HepG2 (cell line): ENCODE data around the gene ANKRD35. TPM values are rescaled to one million over a fixed set of nuclear protein-coding genes. Genes with fewer than 3 reads are reported as not detected.

ENCODE experiments used
- ATRX ChIP-seq: sonication (generic); formaldehyde crosslinking; IDR thresholded peaks from 2 replicates; pipeline ENCODE4 v1.4.0; 2020; ENCODE audit warnings: missing genetic modification reagents, borderline replicate concordance
- CEBPZ ChIP-seq: IDR thresholded peaks from 2 replicates; pipeline ENCODE4 v1.6.1; 2012; ENCODE audit warnings: low read length, improper control_type of control experiment
- DR1 ChIP-seq: sonication (generic); formaldehyde crosslinking; IDR thresholded peaks from 2 replicates; pipeline ENCODE4 v1.8.0; 2021; ENCODE audit warnings: mild to moderate bottlenecking, missing genetic modification reagents, inconsistent platforms
- EEA1 ChIP-seq: sonication (generic); formaldehyde crosslinking; IDR thresholded peaks from 2 replicates; pipeline ENCODE4 v1.5.1; 2020; ENCODE audit warnings: mild to moderate bottlenecking, missing genetic modification reagents, borderline replicate concordance
- FOSL2 ChIP-seq: sonication (generic); formaldehyde crosslinking; IDR thresholded peaks from 2 replicates; pipeline ENCODE4 v1.4.0; 2020; ENCODE audit warnings: missing genetic modification reagents
- GFI1 ChIP-seq: sonication (generic); formaldehyde crosslinking; IDR thresholded peaks from 2 replicates; pipeline ENCODE4 v1.5.0; 2020; ENCODE audit warnings: missing genetic modification reagents, mild to moderate bottlenecking, borderline replicate concordance
- HNF4A ChIP-seq: sonication (generic); formaldehyde crosslinking; IDR thresholded peaks from 2 replicates; pipeline ENCODE4 v1.4.0; 2020; ENCODE audit warnings: missing genetic modification reagents
- MLLT10 ChIP-seq: sonication (generic); formaldehyde crosslinking; IDR thresholded peaks from 2 replicates; pipeline ENCODE4 v1.4.0; 2020; ENCODE audit warnings: missing genetic modification reagents
- SNAPC2 ChIP-seq: sonication (generic); formaldehyde crosslinking; IDR thresholded peaks from 2 replicates; pipeline ENCODE4 v1.8.1; 2022; ENCODE audit warnings: mild to moderate bottlenecking, missing genetic modification reagents
- STAG1 ChIP-seq: sonication (generic); formaldehyde crosslinking; IDR thresholded peaks from 2 replicates; pipeline ENCODE4 v1.4.0; 2020; ENCODE audit warnings: missing genetic modification reagents
- SUZ12 ChIP-seq: fragments of 150-350 bp; IDR thresholded peaks from 2 replicates; pipeline ENCODE4 v1.6.1; 2014; ENCODE audit warnings: low read depth, low read length
- TBP ChIP-seq: sonication (generic); formaldehyde crosslinking; IDR thresholded peaks from 2 replicates; pipeline ENCODE4 v1.5.0; 2020; ENCODE audit warnings: missing genetic modification reagents
- TRIM24 ChIP-seq: sonication (generic); formaldehyde crosslinking; IDR thresholded peaks from 2 replicates; pipeline ENCODE4 v1.8.0; 2022; ENCODE audit warnings: mild to moderate bottlenecking, missing genetic modification reagents
- ZFP82 ChIP-seq: sonication (generic); formaldehyde crosslinking; IDR thresholded peaks from 2 replicates; pipeline ENCODE4 v1.5.1; 2020; ENCODE audit warnings: mild to moderate bottlenecking, missing genetic modification reagents, borderline replicate concordance
- ZNF460 ChIP-seq: sonication (generic); formaldehyde crosslinking; IDR thresholded peaks from 2 replicates; pipeline ENCODE4 v1.5.1; 2020; ENCODE audit warnings: missing genetic modification reagents, mild to moderate bottlenecking, borderline replicate concordance
- ZNF605 ChIP-seq: sonication (generic); formaldehyde crosslinking; IDR thresholded peaks from 2 replicates; pipeline ENCODE4 v1.8.0; 2022; ENCODE audit warnings: mild to moderate bottlenecking, missing genetic modification reagents
- ZNF660 ChIP-seq: sonication (generic); formaldehyde crosslinking; IDR thresholded peaks from 2 replicates; pipeline ENCODE4 v1.5.1; 2020; ENCODE audit warnings: mild to moderate bottlenecking, low read depth, missing genetic modification reagents, borderline replicate concordance
- ZNF691 ChIP-seq: sonication (generic); formaldehyde crosslinking; IDR thresholded peaks from 2 replicates; pipeline ENCODE4 v1.4.0; 2020; ENCODE audit warnings: missing genetic modification reagents, low read depth, mild to moderate bottlenecking, borderline replicate concordance
- ZNF747 ChIP-seq: sonication (generic); formaldehyde crosslinking; IDR thresholded peaks from 2 replicates; pipeline ENCODE4 v1.8.1; 2023; ENCODE audit warnings: missing genetic modification reagents, mild to moderate bottlenecking, borderline replicate concordance
- ZNF891 ChIP-seq: sonication (generic); formaldehyde crosslinking; IDR thresholded peaks from 2 replicates; pipeline ENCODE4 v1.5.0; 2020; ENCODE audit warnings: mild to moderate bottlenecking, missing genetic modification reagents
- polyA plus RNA-seq, 8 experiments: library from polyadenylated mRNA; depleted of rRNA in 3 of 8; stranded (reverse) in 7 of 8; unstranded in 1 of 8; fragments of >200 nt; fragmentation: Illumina TruSeq in 4 of 8; extraction: Trizol in 4 of 8; gene quantifications; 2 replicates each; pipeline versions ENCODE4 v1.2.1 to v1.2.3, GENCODE V29; 2011 to 2016; ENCODE audit warnings: low read depth in 4 of 8, missing spikeins in 1 of 8, mixed read lengths in 1 of 8; ENCODE audit not compliant: insufficient read depth in 1 of 8
- total RNA-seq, 5 experiments: library from RNA; depleted of rRNA; stranded (reverse); fragments of >200 nt; fragmentation: Illumina TruSeq; extraction: Trizol; gene quantifications; 2 replicates each; pipeline ENCODE4 v1.2.3, GENCODE V29; 2016; ENCODE audit warnings: low read depth in 1 of 5
- TF ChIP-seq, protein P1 (sequence below): sonication (generic); formaldehyde crosslinking; IDR thresholded peaks from 2 replicates; pipeline ENCODE4 v1.4.0; 2020; ENCODE audit warnings: mild to moderate bottlenecking, missing genetic modification reagents
- TF ChIP-seq, protein P2 (sequence below): IDR thresholded peaks from 2 replicates; pipeline ENCODE4 v1.6.1; 2016; ENCODE audit warnings: missing biosample characterization, missing genetic modification reagents, low read depth

ANKRD35 gene
- total and polyA plus RNA-seq, 2 of the 13 experiments (the other 11 are each of a cell fraction or from before 2014, with no cell fraction given), result 0.02 TPM; not detected in 1

DNA sequence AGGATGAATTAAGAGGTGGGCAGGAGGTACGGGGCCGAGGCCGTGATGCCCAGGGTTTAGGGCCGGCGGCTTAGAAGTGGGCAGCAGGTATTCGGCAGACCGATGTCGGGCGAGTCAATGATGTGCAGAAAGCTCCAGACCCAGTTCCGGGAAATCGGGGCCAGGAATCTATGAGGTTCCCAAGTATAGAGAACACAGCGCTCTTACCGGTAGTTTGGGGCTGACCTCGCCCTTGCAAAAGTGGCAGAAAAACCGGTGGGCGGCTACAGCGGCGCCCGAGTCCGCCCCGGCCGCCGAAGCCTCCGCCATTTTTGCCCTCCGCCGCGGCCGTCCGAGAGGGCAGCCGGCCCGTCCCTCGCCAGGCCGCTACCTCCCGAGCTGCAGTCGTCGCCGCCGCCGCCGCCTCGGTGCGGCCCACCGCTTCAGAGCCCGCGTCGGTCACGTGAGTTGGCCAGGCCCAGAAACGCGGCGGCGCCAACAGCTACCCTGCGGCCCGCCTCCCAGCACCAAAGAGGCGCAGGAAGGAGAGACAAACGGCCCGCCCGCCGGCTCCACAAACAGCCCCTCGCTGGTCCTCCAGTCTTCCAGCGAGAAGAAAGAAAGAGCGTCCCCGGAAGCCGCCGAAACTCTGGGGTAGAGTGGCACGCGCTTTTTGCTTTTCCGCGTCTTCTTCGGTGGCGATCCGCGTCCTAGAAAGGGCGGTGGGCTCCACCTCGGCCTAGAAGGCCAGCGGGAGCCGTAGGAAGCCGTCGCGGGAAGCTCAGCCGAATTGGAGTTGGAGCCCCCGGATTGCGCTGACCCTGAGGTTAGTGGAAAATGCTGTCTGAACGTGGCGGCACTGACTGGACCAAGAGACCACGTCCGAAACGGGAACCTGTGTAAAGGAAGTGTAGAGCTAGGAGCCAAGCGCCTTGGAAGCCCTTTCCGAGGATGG, 61.8 kb downstream of the ANKRD35 start, which contains the start of the genes POLR3C and RNF115 (continued):
- TF ChIP-seq DR1 (CRISPR knock-in tag), result peak; percentile 82; the same call in 1 of the 2 replicates
- 0 out of 2 replicates have a peak, but pooled peaks have one; percentile 23 for TF ChIP-seq ZNF460 (CRISPR knock-in tag)
- TF ChIP-seq SUZ12, result no peak
- TF ChIP-seq, protein P1, sequence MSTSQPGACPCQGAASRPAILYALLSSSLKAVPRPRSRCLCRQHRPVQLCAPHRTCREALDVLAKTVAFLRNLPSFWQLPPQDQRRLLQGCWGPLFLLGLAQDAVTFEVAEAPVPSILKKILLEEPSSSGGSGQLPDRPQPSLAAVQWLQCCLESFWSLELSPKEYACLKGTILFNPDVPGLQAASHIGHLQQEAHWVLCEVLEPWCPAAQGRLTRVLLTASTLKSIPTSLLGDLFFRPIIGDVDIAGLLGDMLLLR (CRISPR knock-in tag), result peak; percentile 63; the same call in 1 of the 2 replicates
- TF ChIP-seq TRIM24 (CRISPR knock-in tag), result no peak
- TF ChIP-seq CEBPZ, result no peak
- no peak for TF ChIP-seq MLLT10 (CRISPR knock-in tag)
- no peak for TF ChIP-seq TBP (CRISPR knock-in tag)
- TF ChIP-seq ZNF891, result peak; percentile 84; the same call in 1 of the 2 replicates
- peak; percentile 50; the same call in 1 of the 2 replicates for TF ChIP-seq ZNF691 (CRISPR knock-in tag)
- TF ChIP-seq FOSL2 (CRISPR knock-in tag), result peak; percentile 28; the same call in 1 of the 2 replicates
- TF ChIP-seq, protein P2, sequence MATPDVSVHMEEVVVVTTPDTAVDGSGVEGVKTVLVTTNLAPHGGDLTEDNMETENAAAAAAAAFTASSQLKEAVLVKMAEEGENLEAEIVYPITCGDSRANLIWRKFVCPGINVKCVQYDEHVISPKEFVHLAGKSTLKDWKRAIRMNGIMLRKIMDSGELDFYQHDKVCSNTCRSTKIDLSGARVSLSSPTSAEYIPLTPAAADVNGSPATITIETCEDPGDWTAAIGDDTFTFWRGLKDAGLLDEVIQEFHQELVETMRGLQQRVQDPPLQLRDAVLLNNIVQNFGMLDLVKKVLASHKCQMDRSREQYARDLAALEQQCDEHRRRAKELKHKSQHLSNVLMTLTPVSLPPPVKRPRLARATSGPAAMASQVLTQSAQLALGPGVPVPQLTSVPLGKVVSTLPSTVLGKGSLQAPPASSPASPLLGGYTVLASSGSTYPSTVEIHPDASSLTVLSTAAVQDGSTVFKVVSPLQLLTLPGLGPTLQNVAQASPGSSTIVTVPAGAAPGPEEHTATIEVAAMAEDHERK (CRISPR knock-in tag), result no peak
- TF ChIP-seq GFI1 (CRISPR knock-in tag), result peak; percentile 67; the same call in 1 of the 2 replicates
- TF ChIP-seq SNAPC2 (CRISPR knock-in tag), result no peak
- TF ChIP-seq ZNF660 (CRISPR knock-in tag), result no peak
- TF ChIP-seq EEA1 (CRISPR knock-in tag), result peak; percentile 81; the same call in 1 of the 2 replicates
- TF ChIP-seq ZNF605 (CRISPR knock-in tag), result peak; percentile 58; the same call in 1 of the 2 replicates
- 0 out of 2 replicates have a peak, but pooled peaks have one; percentile 26 for TF ChIP-seq ZNF747 (CRISPR knock-in tag)
- TF ChIP-seq ZFP82, result no peak
- TF ChIP-seq HNF4A (CRISPR knock-in tag), result 0 out of 2 replicates have a peak, but pooled peaks have one; percentile 11
- no peak for TF ChIP-seq ATRX (CRISPR knock-in tag)
- no peak; the same call in 1 of the 2 replicates for TF ChIP-seq STAG1 (CRISPR knock-in tag)
